ENCODE data around the gene FOXP1. TPM values are rescaled to one million over a fixed set of nuclear protein-coding genes. Genes with fewer than 3 reads are reported as not detected.

Gene FOXP1
- total RNA-seq, 1 donor from 2014 or later, result 128 TPM

DNA sequence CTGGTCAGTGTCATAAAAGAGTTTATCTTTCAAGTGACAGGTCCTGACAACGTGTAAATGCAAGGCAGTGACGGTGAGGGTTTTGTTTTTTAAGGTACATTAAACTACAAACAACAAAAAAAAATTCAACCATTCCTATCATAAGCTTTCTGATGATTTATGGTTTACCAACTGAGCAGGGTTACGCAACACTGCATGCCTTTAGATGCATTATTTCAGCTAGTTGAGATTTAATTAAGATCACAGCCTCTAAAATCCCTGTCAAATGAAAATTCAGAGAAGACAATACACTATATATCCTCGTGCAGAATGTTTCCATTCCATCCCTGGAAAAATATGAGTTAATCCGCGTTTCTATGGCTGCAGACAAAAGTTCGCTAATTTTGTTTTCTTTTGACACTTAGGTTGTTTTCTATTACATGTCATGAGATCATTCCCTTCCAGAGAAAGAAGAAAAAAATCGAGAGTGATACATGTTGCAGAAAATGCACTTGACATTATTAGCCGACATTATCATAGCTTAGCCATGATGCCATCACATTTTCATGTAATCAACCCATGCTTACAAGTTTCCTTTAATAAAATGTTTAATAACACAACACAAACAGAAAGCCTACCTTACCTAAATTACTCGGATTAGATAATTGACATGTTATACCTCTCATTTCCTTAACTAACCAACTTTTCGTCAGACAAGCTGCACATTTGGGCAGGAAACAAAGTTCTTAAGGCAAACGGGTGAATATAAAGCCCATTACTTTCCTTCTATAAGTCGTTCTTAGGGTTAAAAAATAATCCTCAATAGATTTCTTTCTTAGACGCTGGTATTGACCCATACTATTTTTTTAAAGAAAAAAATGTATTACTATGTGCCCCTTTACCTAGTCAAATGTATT lies 521.2 kb downstream of the FOXP1 start:
- no peak for DNase-seq (ENCODE audit: low spot score)

DNA sequence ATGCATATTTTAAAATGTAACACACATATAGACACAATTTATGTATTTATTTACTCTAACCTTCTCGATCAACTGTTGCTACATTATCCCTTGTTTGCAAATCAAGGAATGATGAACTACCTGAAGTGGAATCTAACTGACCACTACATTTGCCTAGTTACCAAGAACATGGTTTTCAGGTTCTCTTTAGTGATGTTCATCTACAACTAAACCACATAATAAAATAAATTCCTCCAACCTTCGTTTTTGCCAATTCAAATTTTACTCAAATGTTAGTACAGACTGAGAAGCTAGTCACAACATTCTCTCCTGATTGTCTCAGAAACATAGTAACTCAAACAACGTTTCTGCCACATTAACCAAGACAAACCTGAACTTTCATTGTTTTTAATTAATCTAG lies 521.9 kb downstream of the FOXP1 start:
- no peak for DNase-seq (ENCODE audit: low spot score)

DNA sequence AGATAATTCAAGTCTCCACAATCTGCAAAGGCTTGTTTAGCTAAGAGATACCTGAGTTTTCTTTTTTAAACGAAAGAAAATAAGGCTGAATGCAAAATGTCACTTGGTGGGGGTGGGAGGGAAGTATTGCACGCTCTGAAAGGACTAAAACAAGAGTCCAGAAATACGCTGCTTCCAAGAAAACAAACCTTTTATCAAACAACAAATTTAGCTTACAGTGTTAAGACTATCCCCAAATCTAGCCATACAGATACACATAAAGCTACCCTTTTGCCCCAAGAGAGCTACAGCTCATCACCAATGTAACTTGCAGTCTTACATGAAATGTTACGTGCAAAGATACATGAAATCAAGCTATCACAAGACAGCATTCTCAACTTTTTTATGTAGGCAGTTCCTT lies 522.5 kb downstream of the FOXP1 start:
- DNase-seq (ENCODE audit: low spot score), result no peak

DNA sequence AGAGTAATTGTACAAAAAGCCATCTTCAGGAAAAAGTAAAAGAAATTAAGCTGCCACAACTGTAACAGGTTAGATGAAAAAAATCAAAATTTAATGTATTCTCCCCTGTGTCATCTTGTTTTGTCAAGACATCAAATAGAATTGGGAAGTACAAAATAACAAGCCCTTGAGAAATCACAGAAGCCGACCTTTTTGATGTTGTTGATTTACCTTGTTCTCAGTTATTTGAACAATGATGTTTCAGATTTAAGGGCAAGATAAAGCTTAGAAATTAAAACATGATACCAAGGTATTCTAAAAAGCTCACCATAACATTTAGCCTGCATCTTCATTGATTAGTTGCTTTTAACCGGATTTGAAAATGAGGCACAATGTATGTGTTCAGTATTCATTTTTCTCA lies 523.0 kb downstream of the FOXP1 start:
- DNase-seq (ENCODE audit: low spot score), result no peak

DNA sequence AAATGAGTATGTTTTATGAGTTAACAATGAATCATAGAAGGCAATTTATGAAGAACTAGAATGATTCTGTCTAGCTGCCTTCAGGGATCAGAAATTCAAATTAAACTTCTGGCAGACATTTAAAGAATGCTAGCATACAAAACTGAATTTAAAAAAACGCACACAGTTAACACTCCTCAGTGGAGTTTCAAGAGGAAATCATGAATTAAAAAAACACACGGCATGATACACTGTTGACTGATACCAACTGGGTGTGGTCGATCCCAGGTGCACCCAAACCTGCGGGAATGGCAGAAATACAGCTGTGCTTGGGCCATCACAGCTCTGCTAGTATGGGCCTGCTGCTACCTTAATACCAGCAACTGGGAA lies 526.0 kb downstream of the FOXP1 start:
- DNase-seq (ENCODE audit: low spot score), result no peak

DNA sequence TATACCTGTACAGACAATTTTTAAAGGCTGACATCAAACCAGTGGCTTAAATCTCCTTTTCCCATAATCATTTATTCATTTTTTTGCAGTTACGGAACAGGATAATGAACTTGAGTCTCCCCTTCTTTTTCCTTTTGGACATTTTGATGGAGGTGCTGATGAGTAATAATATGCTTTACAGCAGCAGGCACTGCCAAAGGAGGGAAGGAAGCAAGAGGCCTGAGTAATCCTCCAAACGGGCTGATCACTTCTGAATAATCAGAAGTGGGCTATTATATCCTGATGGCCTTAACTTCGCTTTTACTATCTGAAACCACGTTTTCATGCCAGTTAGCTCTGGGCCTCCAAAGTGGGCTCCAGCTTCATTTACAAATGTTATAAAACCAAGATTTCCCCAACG lies 527.2 kb downstream of the FOXP1 start:
- no peak for DNase-seq (ENCODE audit: low spot score)

DNA sequence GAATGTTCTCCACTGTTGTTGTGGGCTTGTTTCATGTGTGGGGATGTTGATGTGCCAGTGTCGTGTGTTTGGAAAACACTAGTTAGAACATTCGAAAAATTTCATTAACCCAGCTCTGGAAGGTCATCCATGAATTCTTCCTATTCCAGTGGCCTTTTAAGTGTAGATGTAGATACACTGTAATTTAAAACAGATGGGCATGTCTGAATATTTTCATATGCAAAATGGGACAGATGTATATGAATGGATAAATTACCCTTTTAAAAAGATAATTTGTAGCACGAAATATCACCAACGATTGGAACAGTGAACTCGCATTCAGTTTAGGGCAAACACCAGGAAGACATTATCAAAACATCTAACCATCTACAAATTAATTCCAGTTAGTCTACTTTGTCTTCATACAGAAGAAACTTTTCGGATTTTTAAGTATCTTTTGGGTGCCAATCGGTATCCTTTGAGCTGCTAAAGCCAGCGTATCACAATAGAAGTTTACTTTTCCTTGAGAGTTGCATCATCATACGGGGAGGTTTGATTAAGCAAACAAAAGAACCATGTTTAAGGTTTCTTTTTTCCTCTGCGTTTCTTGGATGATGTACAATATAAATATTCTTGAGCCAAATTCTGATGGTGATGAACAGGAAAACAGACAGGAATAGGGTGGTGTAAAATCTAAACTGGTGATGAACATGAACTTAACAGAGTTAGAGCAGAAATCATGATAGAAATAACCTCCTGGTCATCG lies 528.1 kb downstream of the FOXP1 start:
- no peak for DNase-seq (ENCODE audit: low spot score)

DNA sequence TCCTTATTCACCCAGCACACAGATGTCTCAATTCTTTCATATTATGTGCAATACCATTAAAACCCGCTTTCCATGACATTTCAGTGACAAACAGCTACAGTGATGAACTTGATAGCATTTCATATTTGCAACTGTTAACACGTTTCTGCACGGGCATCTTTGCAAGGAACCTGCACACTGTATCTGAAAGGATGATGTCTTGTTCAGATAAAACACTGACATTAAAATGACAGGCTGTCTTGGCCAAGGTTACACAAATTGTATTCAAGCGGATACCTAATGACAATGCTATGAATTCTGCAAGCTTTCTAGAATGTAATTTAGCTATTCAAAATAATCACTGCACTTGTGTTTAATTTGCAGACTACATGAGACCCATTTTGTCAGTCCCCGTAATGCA lies 529.2 kb downstream of the FOXP1 start:
- no peak for DNase-seq (ENCODE audit: low spot score)

DNA sequence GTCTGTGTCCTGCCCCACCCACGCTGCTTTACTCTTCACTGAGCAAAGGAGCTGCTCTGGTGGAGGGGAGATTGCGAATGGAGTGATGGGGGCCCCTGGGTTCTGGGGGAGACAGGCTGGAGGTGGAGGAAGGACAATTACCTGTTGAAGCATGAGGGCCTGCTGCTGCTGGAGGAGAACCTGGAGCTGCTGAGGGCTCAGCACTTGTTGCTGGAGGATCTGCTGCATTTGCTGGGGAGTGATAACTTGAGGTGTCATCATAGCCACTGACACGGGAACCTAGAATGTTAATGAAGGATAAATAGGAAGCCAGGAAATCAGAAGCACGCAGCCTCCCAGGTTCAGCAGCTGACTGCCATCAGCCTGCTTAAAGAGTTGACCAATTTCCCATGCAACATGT lies 530.0 kb downstream of the FOXP1 start:
- no peak for DNase-seq (ENCODE audit: low spot score)

DNA sequence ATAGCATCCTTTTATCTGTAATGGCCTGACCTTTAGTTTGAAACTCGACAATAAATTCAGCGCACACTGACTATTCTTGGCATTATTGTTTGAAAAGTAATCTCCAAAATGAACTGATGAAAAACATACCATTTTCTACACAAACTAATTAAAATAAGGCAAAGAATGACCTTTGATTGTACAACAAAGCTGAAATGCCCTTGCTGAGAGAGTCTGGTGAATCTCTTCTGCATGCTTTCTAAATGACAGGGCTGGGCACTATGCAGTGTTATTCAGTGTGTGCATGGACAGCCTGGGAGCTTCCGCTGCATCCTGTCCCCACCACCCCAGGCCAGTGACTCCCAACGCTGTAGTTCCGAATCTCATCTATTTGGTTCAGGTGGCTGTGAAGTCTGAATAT lies 530.8 kb downstream of the FOXP1 start:
- DNase-seq (ENCODE audit: low spot score), result no peak

DNA sequence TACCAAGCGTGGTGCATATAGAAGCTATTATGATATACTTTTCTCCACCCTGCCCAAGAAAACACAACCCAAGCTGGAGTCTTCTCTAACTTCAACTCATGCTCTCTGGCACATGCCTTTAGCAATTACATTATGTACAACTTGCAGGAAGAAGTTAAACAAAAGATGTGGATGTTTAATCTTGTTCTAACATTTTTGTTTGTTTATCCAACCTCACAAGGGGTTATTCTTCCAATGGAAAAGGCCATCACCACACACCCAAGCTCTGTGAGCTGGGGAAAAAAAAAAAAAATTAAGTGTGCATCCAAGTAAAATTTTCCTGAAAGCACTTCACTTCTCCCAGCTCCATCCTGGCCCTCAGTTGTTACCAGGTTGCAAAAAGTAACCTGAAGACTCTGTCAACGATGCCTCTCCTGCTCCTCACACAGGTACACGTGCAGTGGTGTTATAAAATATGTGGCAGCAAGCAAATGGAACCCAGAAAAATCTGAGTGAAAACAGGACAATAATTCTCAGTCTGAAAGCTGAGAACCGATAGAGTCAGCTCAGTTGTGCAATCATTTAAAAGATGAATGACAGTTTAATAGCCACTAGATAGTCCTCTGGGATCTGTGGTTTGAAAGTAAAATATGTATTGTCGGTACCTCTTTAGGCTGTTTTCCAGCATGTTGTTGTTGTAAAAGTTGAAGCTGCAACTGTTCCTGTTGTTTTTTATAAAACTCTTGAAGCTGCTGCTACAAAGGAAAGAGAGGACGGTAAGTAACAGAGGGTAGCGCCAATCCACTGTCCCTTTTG lies 531.4 kb downstream of the FOXP1 start:
- DNase-seq (ENCODE audit: low spot score), result no peak

DNA sequence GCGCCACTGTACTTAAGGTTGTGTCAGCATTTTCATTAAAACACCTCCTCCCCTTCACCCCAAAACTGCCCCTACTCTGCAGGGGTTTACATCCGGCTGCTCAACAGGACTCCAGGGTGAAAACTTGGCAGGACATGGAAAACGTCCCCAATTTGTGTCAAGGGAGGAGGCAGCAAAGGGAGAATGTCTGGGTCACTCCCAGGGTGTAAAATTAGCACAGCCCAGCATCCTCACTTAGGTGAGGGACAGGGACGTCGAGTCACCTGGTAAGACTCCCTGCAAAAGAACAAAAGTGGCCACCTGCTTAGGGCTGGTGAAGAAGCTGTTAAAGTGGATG lies 532.3 kb downstream of the FOXP1 start:
- DNase-seq (ENCODE audit: low spot score), result no peak

DNA sequence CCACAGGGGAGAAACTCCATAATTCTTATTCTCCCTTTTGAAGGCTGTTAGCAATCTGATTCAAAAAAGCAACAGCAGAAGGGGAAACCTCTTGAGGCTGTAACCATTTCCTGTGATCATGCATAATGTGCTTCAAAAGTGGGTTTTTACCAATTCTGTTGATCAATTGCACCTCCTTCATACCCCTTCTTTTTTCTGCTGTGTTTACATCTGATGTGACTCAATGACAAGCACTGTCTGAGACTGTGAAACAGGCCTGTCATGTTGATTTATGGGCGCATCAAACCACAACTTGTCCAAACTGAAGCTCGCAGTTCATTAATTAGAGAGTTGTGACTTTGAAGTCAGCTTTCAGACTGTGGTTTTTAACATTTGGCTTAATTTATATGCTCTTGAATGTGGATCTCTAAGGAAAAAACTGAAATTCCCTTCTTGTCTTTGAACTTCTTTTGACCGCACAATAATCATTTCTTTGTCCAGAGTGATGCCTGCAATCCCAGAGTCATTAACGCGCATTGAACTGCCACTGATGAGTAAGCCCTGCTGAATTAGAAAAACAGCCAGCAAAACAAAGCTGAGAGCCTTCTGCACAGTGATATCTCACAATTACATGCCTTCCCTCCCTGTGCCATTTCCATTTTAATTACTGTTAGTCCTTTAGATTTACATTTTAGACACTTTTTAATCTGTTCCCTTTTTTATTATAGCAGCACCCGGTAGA lies 532.8 kb downstream of the FOXP1 start:
- DNase-seq (ENCODE audit: low spot score), result no peak

DNA sequence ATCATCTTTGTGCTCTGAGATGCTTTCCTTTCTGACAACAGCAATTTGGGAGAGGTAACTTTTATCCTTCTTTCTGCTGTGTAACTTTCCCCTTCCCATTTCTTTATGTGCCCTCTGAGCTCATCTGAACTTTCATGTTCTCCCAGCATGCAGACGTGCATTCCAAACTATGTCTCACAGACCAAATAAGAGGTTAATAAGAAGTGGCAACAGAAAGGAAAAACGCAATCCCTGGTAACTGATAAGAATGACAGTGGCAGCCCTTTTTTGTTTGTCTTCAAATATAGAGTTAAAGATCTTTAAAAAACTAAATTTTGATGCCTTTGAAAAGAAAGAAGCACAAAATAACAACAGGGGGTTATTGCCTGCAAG lies 533.4 kb downstream of the FOXP1 start:
- DNase-seq (ENCODE audit: low spot score), result no peak

DNA sequence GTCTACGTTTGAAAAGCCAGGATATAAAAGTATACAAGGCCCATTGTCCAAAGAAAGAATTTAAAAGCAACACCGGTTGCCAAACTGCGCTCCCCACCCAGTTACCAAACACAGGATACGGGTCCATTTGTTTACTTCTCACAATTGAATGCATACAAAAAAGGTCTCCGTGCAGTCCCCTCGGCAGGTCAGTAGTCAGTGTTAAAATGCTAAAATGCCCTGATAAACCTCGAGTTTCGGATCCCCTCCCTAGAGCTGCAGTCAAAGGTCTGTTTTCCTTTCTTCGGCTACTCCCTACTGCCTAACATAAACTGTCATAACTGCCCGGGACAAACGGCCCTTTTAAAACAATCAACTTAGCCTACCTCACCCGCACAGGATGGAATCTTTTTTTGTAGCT lies 534.6 kb downstream of the FOXP1 start:
- DNase-seq (ENCODE audit: low spot score), result no peak

DNA sequence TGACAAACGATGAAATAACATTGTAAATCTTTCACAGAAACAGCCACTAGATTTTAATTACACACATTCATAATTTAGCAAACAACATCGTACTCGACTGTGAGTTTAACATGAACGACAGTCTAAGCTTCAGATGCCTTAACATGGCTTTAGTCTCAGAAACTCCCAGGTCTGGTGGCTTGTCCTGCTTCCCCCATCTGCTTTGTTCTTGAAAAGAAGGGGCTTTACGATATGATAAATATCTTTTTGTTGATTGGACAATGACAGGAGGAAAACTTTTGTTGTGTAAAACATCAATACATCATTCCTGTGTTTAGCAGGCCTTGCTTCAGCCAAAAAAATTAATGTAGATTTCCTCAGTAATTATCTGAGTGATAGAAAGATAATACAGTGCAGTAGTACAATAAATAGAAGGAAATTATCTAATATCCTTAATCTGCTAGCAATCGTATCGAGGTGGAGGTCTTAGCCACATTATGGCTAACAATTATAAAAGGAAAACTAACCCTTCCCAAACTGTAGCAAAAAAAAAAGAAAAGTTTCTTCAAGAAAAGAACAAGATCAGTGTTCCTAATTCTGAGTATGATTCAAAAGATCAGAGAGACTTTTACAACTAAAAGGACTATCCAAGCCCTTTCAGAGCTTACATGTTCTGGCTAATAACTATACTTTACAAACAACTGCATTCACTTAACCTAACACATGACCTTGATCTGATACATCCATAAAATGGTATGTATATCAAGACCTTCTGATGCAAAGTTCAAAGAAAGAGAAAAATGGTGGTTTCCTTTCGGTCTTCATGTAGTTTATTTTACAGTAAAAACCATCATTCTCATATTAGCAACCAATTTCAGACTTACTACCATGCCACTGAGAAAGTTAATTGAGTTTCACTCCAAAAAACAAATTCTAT lies 535.7 kb downstream of the FOXP1 start:
- no peak for DNase-seq (ENCODE audit: low spot score)

DNA sequence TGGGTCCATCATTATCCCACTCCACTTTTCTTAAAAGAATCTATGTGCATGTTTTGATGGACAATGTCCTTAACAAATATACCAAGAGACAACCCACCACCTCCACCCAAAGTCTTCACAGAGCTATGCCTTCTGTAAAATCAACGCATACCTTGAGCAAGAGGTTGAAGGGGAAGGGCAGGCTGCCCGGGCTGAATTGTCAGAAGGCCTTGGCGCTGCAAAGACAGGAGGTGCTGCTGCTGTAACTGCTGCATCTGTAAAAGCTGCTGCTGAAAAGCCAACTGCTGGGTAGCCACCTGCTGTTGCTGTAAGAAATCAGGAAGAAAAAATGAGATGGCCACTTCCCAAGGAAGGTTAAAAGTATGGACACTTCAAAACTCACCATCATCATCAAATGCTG lies 536.7 kb downstream of the FOXP1 start:
- no peak for DNase-seq (ENCODE audit: low spot score)

DNA sequence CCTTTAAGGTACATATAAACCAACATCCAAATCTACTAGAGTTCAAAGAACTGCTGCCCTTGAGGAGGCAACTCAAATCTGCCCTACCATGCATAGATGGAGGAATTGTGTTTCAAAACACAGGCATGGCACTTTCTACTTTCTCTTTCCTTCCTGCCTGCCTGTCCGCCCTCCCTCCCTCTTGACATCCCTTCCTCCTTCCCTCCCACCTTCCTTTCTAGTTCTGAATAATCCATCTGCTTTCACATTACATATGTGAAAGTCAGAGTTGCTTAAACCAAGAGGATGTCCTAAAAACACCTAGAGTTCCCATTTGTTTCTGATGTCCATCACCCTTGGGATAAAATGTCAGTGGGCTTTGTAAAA lies 537.6 kb downstream of the FOXP1 start:
- no peak for DNase-seq (ENCODE audit: low spot score)

DNA sequence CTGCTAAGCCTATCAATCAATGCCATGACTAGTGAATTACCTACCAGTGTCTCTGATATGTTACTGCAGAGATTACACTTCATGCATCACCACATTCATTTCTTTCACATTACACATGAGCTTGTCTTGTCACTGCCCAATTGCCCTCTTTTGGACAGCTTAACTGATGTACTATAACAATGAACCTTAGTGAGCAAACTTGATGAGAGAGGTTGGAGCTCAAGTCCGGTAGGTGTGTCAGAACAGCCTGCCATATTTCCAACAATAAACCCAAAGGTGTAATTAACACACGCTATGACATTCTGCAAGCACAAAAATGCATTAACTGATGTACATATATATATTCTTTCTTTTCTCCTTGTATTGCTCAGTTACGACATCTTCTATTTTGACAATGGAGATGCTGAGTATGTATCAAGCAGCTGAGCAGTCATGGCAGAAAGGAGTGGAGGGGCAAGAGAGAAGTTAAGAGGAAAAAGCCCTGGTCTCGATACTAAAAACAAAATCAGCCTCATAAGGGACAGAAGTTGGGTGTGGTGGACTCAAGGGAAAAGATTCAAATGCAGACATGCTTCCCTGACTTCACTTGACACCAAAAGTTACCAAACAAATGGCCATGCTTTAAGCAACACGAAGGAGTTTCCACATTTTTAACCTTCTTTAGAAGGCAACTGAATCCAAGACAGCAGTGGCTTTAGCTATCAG lies 538.2 kb downstream of the FOXP1 start:
- DNase-seq (ENCODE audit: low spot score), result no peak

DNA sequence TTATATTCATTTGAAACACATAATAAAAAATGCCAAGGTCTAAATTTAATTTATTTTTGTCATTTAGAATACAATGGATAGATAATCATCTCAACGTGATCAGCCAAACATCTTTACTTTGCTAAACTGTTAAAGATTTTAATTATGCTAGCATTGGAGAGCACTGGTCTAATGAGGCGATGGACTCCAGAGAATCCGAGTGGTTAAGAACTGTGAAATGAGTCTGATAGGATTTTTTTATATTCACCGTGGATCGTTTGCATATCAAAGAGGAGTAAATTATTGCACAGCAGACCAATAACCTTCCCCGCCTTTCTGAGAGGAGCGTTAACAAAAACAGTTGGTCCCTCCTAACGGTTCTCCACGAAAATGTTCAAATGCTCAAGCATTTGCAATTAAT lies 540.8 kb downstream of the FOXP1 start:
- no peak for DNase-seq (ENCODE audit: low spot score)
